GM18907 (cell line): Measurements from ENCODE around the gene MYCN.

Experiments used
- ATAC-seq: cut with Tn5 transposase; IDR thresholded peaks from one replicate; pipeline ENCODE4 v1.9.1; 2021; ENCODE audit warnings: mild to moderate bottlenecking, moderate library complexity; ENCODE audit not compliant: unreplicated experiment

Gene MYCN

DNA sequence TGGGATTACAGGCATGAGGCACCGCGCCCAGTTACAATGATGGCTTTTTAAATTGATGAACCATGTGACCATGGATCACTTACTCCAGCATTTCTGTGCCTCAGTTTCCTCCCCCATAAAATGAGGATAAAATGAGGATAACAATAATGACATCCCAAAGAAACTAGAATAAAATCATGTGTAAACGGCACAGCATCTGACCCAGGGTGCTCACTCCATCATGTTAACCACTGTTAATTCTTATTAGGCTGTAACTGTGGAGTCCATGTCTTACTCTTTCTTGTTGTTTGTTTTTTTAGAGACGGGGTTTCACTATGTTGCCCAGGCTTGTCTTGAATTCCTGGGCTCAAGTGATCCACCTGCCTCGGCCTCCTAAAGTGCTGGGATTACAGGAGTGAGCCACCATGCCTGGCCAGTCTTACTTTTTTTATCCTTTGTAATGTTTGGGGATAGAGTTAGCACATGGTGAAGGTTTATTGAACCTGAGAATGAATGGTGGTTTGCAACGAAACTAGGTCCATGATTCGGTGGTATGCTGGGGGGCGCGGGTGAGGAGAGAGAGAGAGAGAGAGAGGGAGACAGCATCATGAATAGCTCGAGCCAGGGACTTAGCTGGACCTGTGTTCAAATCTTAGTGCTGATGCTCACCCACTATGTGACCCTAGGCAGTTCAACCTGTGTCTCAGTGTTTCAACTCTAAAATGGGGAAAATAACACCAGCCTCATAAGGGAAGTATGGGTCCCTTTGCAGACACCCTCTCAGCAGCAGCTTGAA lies 52.3 kb downstream of the MYCN start:
- no peak for ATAC-seq

- no peak for ATAC-seq
These were observed 52.9 kb downstream of the MYCN start for GRCh38 chr2:15993232-15993610.

GRCh38 chr2:15993666-15994065 lies 53.3 kb downstream of the MYCN start:
- no peak for ATAC-seq

DNA sequence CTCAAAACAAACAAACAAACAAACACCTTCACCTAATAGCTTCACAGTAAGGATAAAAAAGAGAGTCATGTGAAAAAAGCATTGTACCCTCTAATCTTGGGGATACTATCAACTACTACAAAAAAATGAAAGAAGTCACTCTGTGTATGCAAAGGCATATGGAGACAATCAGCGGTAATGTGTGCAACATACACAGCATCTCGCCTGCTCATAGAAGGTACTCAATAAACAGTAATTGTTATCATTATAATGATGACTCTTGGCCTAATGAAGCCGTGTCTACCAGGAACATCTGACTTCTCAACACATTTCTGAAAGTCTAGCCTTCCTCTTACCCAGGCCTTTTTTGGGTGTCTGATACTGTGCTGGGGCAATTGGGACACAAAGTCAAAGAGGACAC lies 55.3 kb downstream of the MYCN start:
- ATAC-seq = no peak
